ENCODE results near the gene PEX5L.

The PEX5L gene

GRCh38 chr3:179887295-179887943 lies 149.3 kb downstream of the PEX5L start:
- DNase-seq = no peak

- DNase-seq = no peak
Observed at GRCh38 chr3:179885950-179886349, 150.8 kb downstream of the PEX5L start.

GRCh38 chr3:179884136-179884535 lies 152.6 kb downstream of the PEX5L start:
- DNase-seq = no peak

- DNase-seq = no peak
Observed at GRCh38 chr3:179882292-179882691, 154.4 kb downstream of the PEX5L start.

GRCh38 chr3:179881791-179882190 lies 154.9 kb downstream of the PEX5L start:
- DNase-seq = no peak

- DNase-seq = no peak
Observed at GRCh38 chr3:179880868-179881267, 155.9 kb downstream of the PEX5L start.

- no peak for DNase-seq
Observed at GRCh38 chr3:179876440-179876839, 160.3 kb downstream of the PEX5L start.

- no peak for DNase-seq
Observed at GRCh38 chr3:179872842-179873241, 163.9 kb downstream of the PEX5L start.

- DNase-seq = no peak
Observed at GRCh38 chr3:179871782-179872181, 165.0 kb downstream of the PEX5L start.

- no peak for DNase-seq
Observed at GRCh38 chr3:179868715-179869114, 168.0 kb downstream of the PEX5L start.

- DNase-seq = no peak
Observed at GRCh38 chr3:179867961-179868360, 168.8 kb downstream of the PEX5L start.

- no peak for DNase-seq
Observed at GRCh38 chr3:179865861-179866505, 170.8 kb downstream of the PEX5L start.

- DNase-seq = no peak
Observed at GRCh38 chr3:179861953-179862352, 174.8 kb downstream of the PEX5L start.

- DNase-seq = no peak
Observed at GRCh38 chr3:179861292-179861691, 175.4 kb downstream of the PEX5L start.

GRCh38 chr3:179860275-179861107 lies 176.2 kb downstream of the PEX5L start:
- DNase-seq = no peak

GRCh38 chr3:179853176-179853575 lies 183.6 kb downstream of the PEX5L start:
- no peak for DNase-seq

- no peak for DNase-seq
Observed at GRCh38 chr3:179852142-179852905, 184.4 kb downstream of the PEX5L start.

GRCh38 chr3:179848711-179849110 lies 188.0 kb downstream of the PEX5L start:
- no peak for DNase-seq

- DNase-seq = no peak
Observed at GRCh38 chr3:179842061-179842460, 194.7 kb downstream of the PEX5L start.

- DNase-seq = no peak
Observed at GRCh38 chr3:179840985-179841384, 195.8 kb downstream of the PEX5L start.

GRCh38 chr3:179837374-179837773 lies 199.4 kb downstream of the PEX5L start:
- DNase-seq = no peak

- no peak for DNase-seq
Observed at GRCh38 chr3:179833294-179833693, 203.4 kb downstream of the PEX5L start.

- no peak for DNase-seq
Observed at GRCh38 chr3:179832333-179832854, 204.3 kb downstream of the PEX5L start.
